Skeletal muscle cell (primary cell): ENCODE measurements around the gene CLMP.

ENCODE experiments used
- DNase-seq: peaks from one replicate; pipeline ENCODE4 v3.0.0-alpha.2; 2010; ENCODE audit warnings: low read depth
- H3K4me3 ChIP-seq: 2 replicates; pipeline ENCODE4 v1.5.1; 2011; ENCODE audit warnings: low read depth, mild to moderate bottlenecking, control low read depth, low read length, moderate library complexity

Gene CLMP

GRCh38 chr11:123047947-123048293 lies 147.1 kb downstream of the CLMP start:
- H3K4me3 ChIP-seq = no peak overlapping the region
- DNase-seq = no peak

GRCh38 chr11:123047266-123047946 lies 147.6 kb downstream of the CLMP start:
- H3K4me3 ChIP-seq = no peak overlapping the region
- no peak for DNase-seq

- no peak overlapping the region for H3K4me3 ChIP-seq
- DNase-seq = peak; percentile 43
Measured at GRCh38 chr11:123046473-123047259, 148.4 kb downstream of the CLMP start.

- DNase-seq = no peak
- H3K4me3 ChIP-seq = no peak overlapping the region
Measured at GRCh38 chr11:123045101-123045500, 149.9 kb downstream of the CLMP start.

- DNase-seq = no peak
- no peak overlapping the region for H3K4me3 ChIP-seq
Measured at GRCh38 chr11:123041185-123041584, 153.9 kb downstream of the CLMP start.

- no peak overlapping the region for H3K4me3 ChIP-seq
- no peak for DNase-seq
Measured at GRCh38 chr11:123040111-123040432, 155.0 kb downstream of the CLMP start.

- H3K4me3 ChIP-seq = no peak overlapping the region
Measured at GRCh38 chr11:123035831-123036230, 159.2 kb downstream of the CLMP start.

GRCh38 chr11:123034597-123034996 lies 160.5 kb downstream of the CLMP start:
- H3K4me3 ChIP-seq = no peak overlapping the region
- no peak for DNase-seq

More at GRCh38 chr11:123035831-123036230, 159.2 kb downstream of the CLMP start:
- DNase-seq = no peak

GRCh38 chr11:123033895-123034294 lies 161.2 kb downstream of the CLMP start:
- no peak for DNase-seq
- H3K4me3 ChIP-seq = no peak overlapping the region

- DNase-seq = no peak
- H3K4me3 ChIP-seq = no peak overlapping the region
Measured at GRCh38 chr11:123030517-123030916, 164.5 kb downstream of the CLMP start.

GRCh38 chr11:123020968-123021367 lies 174.1 kb downstream of the CLMP start:
- peak; percentile 12 for DNase-seq
- no peak overlapping the region for H3K4me3 ChIP-seq
